HG02678 (cell line): ENCODE measurements around the gene PHACTR1.

Experiments used
- ATAC-seq: cut with Tn5 transposase; IDR thresholded peaks from one replicate; pipeline ENCODE4 v1.9.1; 2021; ENCODE audit warnings: mild to moderate bottlenecking, moderate library complexity; ENCODE audit not compliant: unreplicated experiment

PHACTR1 gene

GRCh38 chr6:13296536-13296997 is 580.0 kb downstream of the PHACTR1 start:
- ATAC-seq, result no peak

GRCh38 chr6:13297391-13297790 is 580.8 kb downstream of the PHACTR1 start:
- ATAC-seq, result no peak

GRCh38 chr6:13298446-13298845 is 581.9 kb downstream of the PHACTR1 start:
- no peak for ATAC-seq

GRCh38 chr6:13299403-13299821 is 582.8 kb downstream of the PHACTR1 start:
- ATAC-seq, result no peak

GRCh38 chr6:13299918-13300317 is 583.4 kb downstream of the PHACTR1 start:
- ATAC-seq, result no peak

- no peak for ATAC-seq
Measured at GRCh38 chr6:13300643-13301590, 584.4 kb downstream of the PHACTR1 start.

- no peak for ATAC-seq
Measured at GRCh38 chr6:13302291-13302690, 585.7 kb downstream of the PHACTR1 start.

- ATAC-seq, result peak; percentile 62
Measured at GRCh38 chr6:13302751-13303667, 586.4 kb downstream of the PHACTR1 start.

- ATAC-seq, result peak; percentile 50
Measured at GRCh38 chr6:13303668-13304017, 587.1 kb downstream of the PHACTR1 start.

GRCh38 chr6:13304101-13304500 is 587.5 kb downstream of the PHACTR1 start:
- no peak for ATAC-seq

GRCh38 chr6:13304580-13305260 is 588.2 kb downstream of the PHACTR1 start:
- peak; percentile 45 for ATAC-seq

- no peak for ATAC-seq
Measured at GRCh38 chr6:13305288-13305687, 588.7 kb downstream of the PHACTR1 start.

GRCh38 chr6:13305791-13306190 is 589.2 kb downstream of the PHACTR1 start:
- ATAC-seq, result no peak

GRCh38 chr6:13307508-13307995 is 591.0 kb downstream of the PHACTR1 start:
- ATAC-seq, result no peak

- ATAC-seq, result no peak
Measured at GRCh38 chr6:13308332-13308731, 591.8 kb downstream of the PHACTR1 start.

- no peak for ATAC-seq
Measured at GRCh38 chr6:13311155-13311554, 594.6 kb downstream of the PHACTR1 start.

GRCh38 chr6:13314806-13315205 is 598.2 kb downstream of the PHACTR1 start:
- no peak for ATAC-seq

GRCh38 chr6:13315896-13316295 is 599.3 kb downstream of the PHACTR1 start:
- ATAC-seq, result no peak

GRCh38 chr6:13318821-13319220 is 602.3 kb downstream of the PHACTR1 start:
- no peak for ATAC-seq

GRCh38 chr6:13319891-13320564 is 603.5 kb downstream of the PHACTR1 start:
- no peak for ATAC-seq
